MM.1S (cell line): ENCODE results near the gene NDUFB10.
A peak's percentile ranks its signal among the peaks of the same experiment; 100 is the strongest.

ENCODE experiments used
- DNase-seq: peaks from one replicate; pipeline ENCODE4 v3.0.0-alpha.2; 2015
- H2AFZ ChIP-seq: fragments of 300-600 bp; sonication (generic); 2 replicates; pipeline ENCODE4 v1.6.0; 2016; ENCODE audit warnings: antibody characterized with exemption, low read length
- H3F3A ChIP-seq: fragments of 300-600 bp; sonication (generic); 2 replicates; pipeline ENCODE4 v1.6.1; 2016; ENCODE audit warnings: mild to moderate bottlenecking, antibody characterized with exemption, low read length, moderate library complexity, mixed read lengths; ENCODE audit not compliant: insufficient read depth
- H3K27ac ChIP-seq: fragments of 300-600 bp; sonication (generic); 2 replicates; pipeline ENCODE4 v1.5.1; 2016; ENCODE audit warnings: mild to moderate bottlenecking, low read length
- H3K27me3 ChIP-seq: fragments of 300-600 bp; sonication (generic); replicated peaks from 2 replicates; pipeline ENCODE4 v1.6.0; 2016; ENCODE audit warnings: low read length; ENCODE audit not compliant: insufficient read depth
- H3K36me3 ChIP-seq: fragments of 300-600 bp; sonication (generic); replicated peaks from 2 replicates; pipeline ENCODE4 v1.6.1; 2016; ENCODE audit warnings: mild to moderate bottlenecking, low read length, mixed read lengths; ENCODE audit not compliant: insufficient read depth
- H3K4me1 ChIP-seq: fragments of 300-600 bp; sonication (generic); 2 replicates; pipeline ENCODE4 v1.6.1; 2016; ENCODE audit warnings: low read length, mixed read lengths
- H3K4me2 ChIP-seq: fragments of 300-600 bp; sonication (generic); 2 replicates; pipeline ENCODE4 v1.6.0; 2016; ENCODE audit warnings: low read depth, low read length
- H3K4me3 ChIP-seq: fragments of 300-600 bp; sonication (generic); 2 replicates; pipeline ENCODE4 v1.5.1; 2016; ENCODE audit warnings: low read length, mixed read lengths
- H3K79me2 ChIP-seq: fragments of 300-600 bp; sonication (generic); 2 replicates; pipeline ENCODE4 v1.6.1; 2016; ENCODE audit warnings: mixed run types, low read length, mixed read lengths
- H3K9ac ChIP-seq: fragments of 300-600 bp; sonication (generic); 2 replicates; pipeline ENCODE4 v1.6.1; 2016; ENCODE audit warnings: low read length, mixed read lengths
- H3K9me2 ChIP-seq: fragments of 300-600 bp; sonication (generic); replicated peaks from 2 replicates; pipeline ENCODE4 v1.6.1; 2016; ENCODE audit warnings: mild to moderate bottlenecking, low read length, mixed read lengths; ENCODE audit not compliant: insufficient read depth
- H3K9me3 ChIP-seq: fragments of 300-600 bp; sonication (generic); replicated peaks from 2 replicates; pipeline ENCODE4 v1.6.1; 2016; ENCODE audit warnings: mild to moderate bottlenecking, low read length, mixed read lengths; ENCODE audit not compliant: insufficient read depth
- H4K20me1 ChIP-seq: fragments of 300-600 bp; sonication (generic); 2 replicates; pipeline ENCODE4 v1.6.1; 2016; ENCODE audit warnings: mild to moderate bottlenecking, low read length, moderate library complexity, mixed read lengths; ENCODE audit not compliant: insufficient read depth
- EZH2 ChIP-seq: fragments of 300-600 bp; sonication (generic); optimal IDR thresholded peaks from 2 replicates; pipeline ENCODE3; 2017; ENCODE audit warnings: low read depth, mild to moderate bottlenecking, antibody characterized with exemption, low read length, mixed read lengths
- EZH2phosphoT487 ChIP-seq: fragments of 300-600 bp; sonication (generic); IDR thresholded peaks from 2 replicates; pipeline ENCODE4 v1.6.1; 2018; ENCODE audit warnings: antibody characterized with exemption, low read length
- TF ChIP-seq, protein P1 (sequence below): fragments of 300-600 bp; sonication (generic); IDR thresholded peaks from 2 replicates; pipeline ENCODE4 v1.5.1; 2016; ENCODE audit warnings: antibody characterized with exemption, low read length, mixed read lengths

NDUFB10 gene

DNA sequence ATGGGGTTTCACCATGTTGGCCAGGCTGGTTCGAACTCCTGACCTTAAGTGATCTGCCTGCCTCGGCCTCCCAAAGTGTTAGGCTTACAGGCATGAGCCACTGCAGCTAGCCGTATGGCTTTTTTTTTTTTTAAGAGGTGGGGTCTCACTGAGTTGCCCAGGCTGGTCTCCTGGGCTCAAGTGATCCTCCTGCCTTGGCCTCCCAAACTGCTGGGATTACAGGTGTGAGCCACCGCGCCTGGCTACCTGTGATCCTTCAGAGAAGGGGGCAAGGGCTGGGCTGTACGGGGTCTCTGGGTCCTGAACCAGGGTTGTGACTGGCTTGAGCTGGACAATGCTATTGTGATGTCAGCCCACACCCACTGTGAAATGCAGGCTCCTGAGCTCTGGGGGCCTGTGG is 7.1 kb downstream of the NDUFB10 start, which contains the start of gene RNF151:
TSS of gene RNF151 (plus strand) at position 397 of the 400 bp plus-strand sequence. CDS start 26 bp downstream, outside the sequence.
- H3K36me3 ChIP-seq, result peaks cover 17% of the 10 kb centered on the region
- H2AFZ ChIP-seq, result no peak within 1 kb of the TSS
- no peaks in the 10 kb centered on the region for H4K20me1 ChIP-seq
- H3K27me3 ChIP-seq, result no peaks in the 10 kb centered on the region
- H3K9me2 ChIP-seq, result no peaks in the 10 kb centered on the region
- no peaks in the 10 kb centered on the region for H3K9me3 ChIP-seq
- H3K27ac ChIP-seq, result no peak within 1 kb of the TSS
- peaks cover 7% of the 10 kb centered on the region; the same call in 1 of the 2 replicates for H3K4me1 ChIP-seq
- DNase-seq, result no peak
- H3K9ac ChIP-seq, result peak within 1 kb of the TSS; percentile 94; the same call in 1 of the 2 replicates
- H3K4me2 ChIP-seq, result peak within 1 kb of the TSS; percentile 93
- peaks cover 26% of the 10 kb centered on the region for H3K79me2 ChIP-seq
- H3K4me3 ChIP-seq, result peak within 1 kb of the TSS; percentile 80
- peaks cover 31% of the 10 kb centered on the region for H3F3A ChIP-seq
- no peak for TF ChIP-seq EZH2
- no peak for TF ChIP-seq EZH2phosphoT487
- TF ChIP-seq, protein P1, sequence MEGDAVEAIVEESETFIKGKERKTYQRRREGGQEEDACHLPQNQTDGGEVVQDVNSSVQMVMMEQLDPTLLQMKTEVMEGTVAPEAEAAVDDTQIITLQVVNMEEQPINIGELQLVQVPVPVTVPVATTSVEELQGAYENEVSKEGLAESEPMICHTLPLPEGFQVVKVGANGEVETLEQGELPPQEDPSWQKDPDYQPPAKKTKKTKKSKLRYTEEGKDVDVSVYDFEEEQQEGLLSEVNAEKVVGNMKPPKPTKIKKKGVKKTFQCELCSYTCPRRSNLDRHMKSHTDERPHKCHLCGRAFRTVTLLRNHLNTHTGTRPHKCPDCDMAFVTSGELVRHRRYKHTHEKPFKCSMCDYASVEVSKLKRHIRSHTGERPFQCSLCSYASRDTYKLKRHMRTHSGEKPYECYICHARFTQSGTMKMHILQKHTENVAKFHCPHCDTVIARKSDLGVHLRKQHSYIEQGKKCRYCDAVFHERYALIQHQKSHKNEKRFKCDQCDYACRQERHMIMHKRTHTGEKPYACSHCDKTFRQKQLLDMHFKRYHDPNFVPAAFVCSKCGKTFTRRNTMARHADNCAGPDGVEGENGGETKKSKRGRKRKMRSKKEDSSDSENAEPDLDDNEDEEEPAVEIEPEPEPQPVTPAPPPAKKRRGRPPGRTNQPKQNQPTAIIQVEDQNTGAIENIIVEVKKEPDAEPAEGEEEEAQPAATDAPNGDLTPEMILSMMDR, result no peak

- H3K4me2 ChIP-seq, result no peak overlapping the region
- H3K4me1 ChIP-seq, result peaks cover 9% of the 10 kb centered on the region; the same call in 1 of the 2 replicates
- no peaks in the 10 kb centered on the region for H4K20me1 ChIP-seq
- H3K4me3 ChIP-seq, result no peak overlapping the region
- no peak for DNase-seq
- H3K27ac ChIP-seq, result no peak overlapping the region
- H3K9ac ChIP-seq, result no peak overlapping the region
- H3K9me3 ChIP-seq, result no peaks in the 10 kb centered on the region
- no peaks in the 10 kb centered on the region for H3K9me2 ChIP-seq
- no peaks in the 10 kb centered on the region for H3K27me3 ChIP-seq
- peaks cover 18% of the 10 kb centered on the region for H3F3A ChIP-seq
- peaks cover 39% of the 10 kb centered on the region for H3K79me2 ChIP-seq
- H3K36me3 ChIP-seq, result peaks cover 8% of the 10 kb centered on the region
- TF ChIP-seq EZH2, result no peak
- TF ChIP-seq, protein P1, result no peak
- TF ChIP-seq EZH2phosphoT487, result no peak
- no peak overlapping the region for H2AFZ ChIP-seq
Observed at GRCh38 chr16:1968146-1968953, 9.0 kb downstream of the NDUFB10 start.

DNA sequence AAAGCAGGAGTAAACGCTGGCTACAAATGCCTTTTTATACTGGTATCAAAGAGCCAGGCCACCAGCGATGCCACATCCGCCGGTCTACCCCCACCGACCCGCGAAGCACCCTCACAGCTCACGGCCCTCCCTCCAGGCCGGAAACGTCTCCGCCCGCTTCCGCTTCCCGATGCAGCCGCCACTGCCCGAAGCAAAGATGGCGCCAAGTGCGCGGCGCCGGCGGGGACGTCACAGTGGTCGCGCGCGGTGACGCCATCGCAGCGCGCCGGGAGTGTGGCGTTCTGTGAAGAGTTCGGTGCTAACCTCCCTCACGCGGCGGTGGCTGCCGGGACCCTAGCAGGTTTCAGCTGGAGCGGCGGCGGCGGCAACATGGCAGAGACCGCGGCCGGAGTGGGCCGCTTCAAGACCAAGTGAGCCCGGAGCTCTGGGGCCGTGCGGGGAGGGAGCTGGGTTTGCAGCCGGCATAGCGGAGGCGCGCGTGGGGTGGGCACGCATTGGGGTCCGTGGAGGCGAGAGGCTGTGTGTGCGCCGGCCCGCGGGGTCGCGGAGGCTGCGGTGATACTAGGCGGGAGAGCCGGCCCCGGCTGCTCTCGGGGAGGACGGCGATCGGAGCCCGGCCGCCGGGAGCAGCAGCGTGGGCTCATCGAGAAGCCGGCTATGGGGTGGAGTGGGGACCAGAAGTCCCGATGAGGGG is 12.6 kb downstream of the NDUFB10 start, which contains the start of gene TBL3:
TSS of gene TBL3 (plus strand) at position 258 of the 694 bp plus-strand sequence. CDS start at position 370, 112 bp downstream.
- Histone ChIP-seq H3K27ac (peak within 1 kb of the TSS; percentile 55; the same call in 1 of the 2 replicates), H4K20me1 (no peaks in the 10 kb centered on the region), H3K4me1 (0 out of 2 replicates have a peak, but pooled peaks cover 3% of the 10 kb centered on the region), H3K4me2 (peak within 1 kb of the TSS; percentile 89), H3K36me3 (no peaks in the 10 kb centered on the region), H2AFZ (peak within 1 kb of the TSS; percentile 69), H3K79me2 (peaks cover 23% of the 10 kb centered on the region), H3K9ac (peak within 1 kb of the TSS; percentile 95), H3K9me3 (no peaks in the 10 kb centered on the region), H3K9me2 (no peaks in the 10 kb centered on the region), H3K4me3 (peak within 1 kb of the TSS; percentile 93), H3F3A (peaks cover 4% of the 10 kb centered on the region; the same call in 1 of the 2 replicates), H3K27me3 (no peaks in the 10 kb centered on the region)
- peak; percentile 95 for DNase-seq
- TF ChIP-seq EZH2phosphoT487 (no peak), EZH2 (no peak)
- TF ChIP-seq, protein P1, result no peak
